HuH-7 (cell line): ENCODE data around the gene BRWD1.

Source experiments
- DNase-seq: peaks from one replicate; pipeline ENCODE4 v3.0.0; 2011; ENCODE audit warnings: low spot score

Gene BRWD1

DNA sequence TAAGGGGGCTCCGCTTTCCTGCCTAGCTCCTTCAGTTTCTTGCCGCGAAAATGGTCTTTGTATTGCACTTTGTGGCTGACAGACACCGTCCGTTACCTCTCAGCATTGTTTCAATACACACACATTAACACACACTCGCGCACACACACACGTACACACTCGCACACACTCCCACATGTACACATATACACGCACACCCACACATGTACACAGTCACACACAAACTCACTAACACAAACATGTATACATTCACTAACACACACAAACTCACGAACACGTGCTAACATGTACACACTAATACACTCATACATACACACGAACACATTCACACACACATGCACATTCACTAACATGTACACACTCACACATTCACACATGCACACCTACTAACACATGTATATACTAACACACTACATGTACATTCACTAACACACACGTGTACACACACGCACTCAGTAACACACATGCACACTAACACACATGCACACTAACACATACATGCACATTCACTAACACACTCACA lies 179.1 kb downstream of the BRWD1 start:
- DNase-seq, result no peak
